Progenitor cell of endocrine pancreas (in vitro differentiated cells): Measurements from ENCODE around the gene TNFAIP8. TPM values are rescaled to one million over a fixed set of nuclear protein-coding genes. Genes with fewer than 3 reads are reported as not detected.

Source experiments
- DNase-seq: peaks from one replicate; pipeline ENCODE4 v3.0.0; 2021; ENCODE audit warnings: low spot score; ENCODE audit not compliant: unreplicated experiment
- H3K27ac Mint-ChIP-seq: 2 replicates; pipeline ENCODE4 v1.8.0; 2021; ENCODE audit warnings: mild to moderate bottlenecking, moderate library complexity, mixed read lengths
- H3K27me3 Mint-ChIP-seq: 2 replicates; pipeline ENCODE4 v1.8.0; 2021; ENCODE audit warnings: mixed read lengths
- H3K36me3 Mint-ChIP-seq: 2 replicates; pipeline ENCODE4 v1.8.0; 2022; ENCODE audit warnings: mixed read lengths; ENCODE audit not compliant: insufficient read depth
- H3K4me1 Mint-ChIP-seq: 2 replicates; pipeline ENCODE4 v1.8.0; 2021; ENCODE audit warnings: low read depth, mixed read lengths
- H3K4me3 Mint-ChIP-seq: 2 replicates; pipeline ENCODE4 v1.8.0; 2021; ENCODE audit warnings: low read depth, mild to moderate bottlenecking, moderate library complexity, mixed read lengths
- H3K9me3 Mint-ChIP-seq: 2 replicates; pipeline ENCODE4 v1.8.0; 2021; ENCODE audit warnings: low read depth, mixed read lengths
- CTCF ChIP-seq: fragments of 200-600 bp; sonication (generic); IDR thresholded peaks from one replicate; pipeline ENCODE4 v1.5.0; 2021; ENCODE audit warnings: antibody characterized with exemption, mild to moderate bottlenecking; ENCODE audit not compliant: unreplicated experiment
- total RNA-seq: library from RNA; stranded (reverse); gene quantifications from 2 replicates; pipeline ENCODE4 v1.2.1, GENCODE V29; 2021

Gene TNFAIP8
- total RNA-seq, 1 donor from 2014 or later = 8.0 TPM

- no peaks in the 10 kb centered on the region for H3K9me3 Mint-ChIP-seq
- TF ChIP-seq CTCF = no peak
Observed at GRCh38 chr5:119318256-119318894, 37.4 kb upstream of the TNFAIP8 start.

GRCh38 chr5:119319401-119319800 is 36.4 kb upstream of the TNFAIP8 start:
- H3K27me3 Mint-ChIP-seq = no peaks in the 10 kb centered on the region
- H3K4me3 Mint-ChIP-seq = no peak overlapping the region
- peaks cover 16% of the 10 kb centered on the region for H3K4me1 Mint-ChIP-seq
- TF ChIP-seq CTCF = no peak
- DNase-seq = no peak
- no peaks in the 10 kb centered on the region for H3K9me3 Mint-ChIP-seq
- H3K27ac Mint-ChIP-seq = no peak overlapping the region
- H3K36me3 Mint-ChIP-seq = peaks cover 1% of the 10 kb centered on the region

More at GRCh38 chr5:119318256-119318894, 37.4 kb upstream of the TNFAIP8 start:
- peaks cover 14% of the 10 kb centered on the region for H3K4me1 Mint-ChIP-seq
- no peak for DNase-seq
- no peaks in the 10 kb centered on the region for H3K27me3 Mint-ChIP-seq
- H3K4me3 Mint-ChIP-seq = no peak overlapping the region
- no peak overlapping the region for H3K27ac Mint-ChIP-seq
- H3K36me3 Mint-ChIP-seq = peaks cover 1% of the 10 kb centered on the region

GRCh38 chr5:119319890-119320289 is 35.9 kb upstream of the TNFAIP8 start:
- H3K9me3 Mint-ChIP-seq = no peaks in the 10 kb centered on the region
- peaks cover 1% of the 10 kb centered on the region for H3K36me3 Mint-ChIP-seq
- H3K27ac Mint-ChIP-seq = no peak overlapping the region
- no peak overlapping the region for H3K4me3 Mint-ChIP-seq
- H3K27me3 Mint-ChIP-seq = no peaks in the 10 kb centered on the region
- H3K4me1 Mint-ChIP-seq = peaks cover 16% of the 10 kb centered on the region
- no peak for DNase-seq
- TF ChIP-seq CTCF = no peak

GRCh38 chr5:119321569-119322311 is 34.1 kb upstream of the TNFAIP8 start:
- Mint-ChIP-seq H3K27ac (no peak overlapping the region), H3K36me3 (peaks cover 1% of the 10 kb centered on the region), H3K9me3 (no peaks in the 10 kb centered on the region), H3K27me3 (no peaks in the 10 kb centered on the region), H3K4me1 (peaks cover 18% of the 10 kb centered on the region), H3K4me3 (peak overlapping the region; percentile 23)
- TF ChIP-seq CTCF = no peak
- DNase-seq = no peak

- Mint-ChIP-seq H3K36me3 (peaks cover 1% of the 10 kb centered on the region), H3K9me3 (no peaks in the 10 kb centered on the region), H3K4me1 (peaks cover 18% of the 10 kb centered on the region), H3K27ac (no peak overlapping the region), H3K4me3 (no peak overlapping the region), H3K27me3 (no peaks in the 10 kb centered on the region)
- no peak for TF ChIP-seq CTCF
- no peak for DNase-seq
Observed at GRCh38 chr5:119322312-119322947, 33.4 kb upstream of the TNFAIP8 start.
